Osteoblast (primary cell): ENCODE results near the gene SENP5. TPM values are rescaled to one million over a fixed set of nuclear protein-coding genes. Genes with fewer than 3 reads are reported as not detected.

ENCODE experiments used
- DNase-seq: peaks from one replicate; pipeline ENCODE4 v3.0.0; 2011; ENCODE audit warnings: low spot score, mixed read lengths; ENCODE audit not compliant: insufficient read length; ENCODE audit errors: missing footprints
- H2AFZ ChIP-seq: 2 replicates; pipeline ENCODE4 v1.6.0; 2011; ENCODE audit warnings: mild to moderate bottlenecking, low read length
- H3K27ac ChIP-seq: 2 replicates; pipeline ENCODE4 v1.5.1; 2011; ENCODE audit warnings: mild to moderate bottlenecking, low read depth, low read length, moderate library complexity
- H3K27me3 ChIP-seq: 2 replicates; pipeline ENCODE4 v1.6.0; 2012; ENCODE audit warnings: mild to moderate bottlenecking, control low read depth, inconsistent platforms, low read length, moderate library complexity; ENCODE audit not compliant: insufficient read depth
- H3K36me3 ChIP-seq: 2 replicates; pipeline ENCODE4 v1.5.1; 2011; ENCODE audit warnings: mild to moderate bottlenecking, low read length, control low read depth, moderate library complexity; ENCODE audit not compliant: insufficient read depth
- H3K4me1 ChIP-seq: 2 replicates; pipeline ENCODE4 v1.5.1; 2011; ENCODE audit warnings: mild to moderate bottlenecking, low read length, control low read depth, moderate library complexity; ENCODE audit not compliant: insufficient read depth
- H3K4me2 ChIP-seq: 2 replicates; pipeline ENCODE4 v1.6.0; 2011; ENCODE audit warnings: mild to moderate bottlenecking, low read length; ENCODE audit not compliant: insufficient read depth
- H3K4me3 ChIP-seq: fragments of 200-600 bp; sonication (generic); 3 replicates; pipeline ENCODE4 v1.5.1; 2012; ENCODE audit warnings: mild to moderate bottlenecking, low read length, inconsistent platforms; ENCODE audit not compliant: insufficient read depth
- H3K79me2 ChIP-seq: 2 replicates; pipeline ENCODE4 v1.6.0; 2012; ENCODE audit warnings: mild to moderate bottlenecking, low read length, control low read depth, inconsistent platforms; ENCODE audit not compliant: insufficient read depth
- H3K9me3 ChIP-seq: 2 replicates; pipeline ENCODE4 v1.5.1; 2011; ENCODE audit warnings: low read depth, low read length, control low read depth
- H4K20me1 ChIP-seq: 2 replicates; pipeline ENCODE4 v1.6.0; 2012; ENCODE audit warnings: mild to moderate bottlenecking, low read length, control low read depth; ENCODE audit not compliant: insufficient read depth
- CTCF ChIP-seq: IDR thresholded peaks from 2 replicates; pipeline ENCODE4 v1.5.1; 2011; ENCODE audit warnings: mild to moderate bottlenecking, low read depth, low read length, moderate library complexity; ENCODE audit errors: extremely low read depth
- total RNA-seq: library from RNA; depleted of rRNA; stranded (reverse); fragments of >200 nt; gene quantifications from 2 replicates; pipeline ENCODE4 v1.2.3, GENCODE V29; 2012

SENP5 gene
- total RNA-seq, 1 donor = 43.4 TPM

GRCh38 chr3:196971094-196971698, 103.5 kb downstream of the SENP5 start:
- Histone ChIP-seq H2AFZ (no peak overlapping the region), H3K4me3 (no peak overlapping the region), H3K4me2 (no peak overlapping the region), H3K27ac (no peak overlapping the region), H3K9me3 (no peaks in the 10 kb centered on the region), H3K36me3 (no peaks in the 10 kb centered on the region), H4K20me1 (no peaks in the 10 kb centered on the region), H3K27me3 (no peaks in the 10 kb centered on the region), H3K79me2 (no peaks in the 10 kb centered on the region), H3K4me1 (peaks cover 11% of the 10 kb centered on the region)
- DNase-seq = peak; percentile 43
- TF ChIP-seq CTCF = no peak

- Histone ChIP-seq H3K27me3 (no peaks in the 10 kb centered on the region), H3K36me3 (no peaks in the 10 kb centered on the region), H3K27ac (no peak overlapping the region), H3K79me2 (no peaks in the 10 kb centered on the region), H3K4me1 (peaks cover 12% of the 10 kb centered on the region), H4K20me1 (no peaks in the 10 kb centered on the region), H3K4me3 (no peak overlapping the region), H3K4me2 (no peak overlapping the region), H2AFZ (no peak overlapping the region), H3K9me3 (no peaks in the 10 kb centered on the region)
- TF ChIP-seq CTCF = no peak
- no peak for DNase-seq
Measured at GRCh38 chr3:196974661-196975060, 106.9 kb downstream of the SENP5 start.

GRCh38 chr3:196975349-196975748, 107.6 kb downstream of the SENP5 start:
- Histone ChIP-seq H3K27me3 (no peaks in the 10 kb centered on the region), H3K9me3 (no peaks in the 10 kb centered on the region)

GRCh38 chr3:196976941-196977340, 109.2 kb downstream of the SENP5 start:
- H3K4me3 ChIP-seq = no peak overlapping the region
- peaks cover 10% of the 10 kb centered on the region for H3K4me1 ChIP-seq
- no peak overlapping the region for H2AFZ ChIP-seq
- H3K4me2 ChIP-seq = no peak overlapping the region
- H3K79me2 ChIP-seq = no peaks in the 10 kb centered on the region
- no peak for TF ChIP-seq CTCF
- H3K27me3 ChIP-seq = no peaks in the 10 kb centered on the region
- H3K36me3 ChIP-seq = no peaks in the 10 kb centered on the region
- H3K27ac ChIP-seq = no peak overlapping the region
- no peaks in the 10 kb centered on the region for H4K20me1 ChIP-seq
- no peaks in the 10 kb centered on the region for H3K9me3 ChIP-seq
- no peak for DNase-seq

More at GRCh38 chr3:196975349-196975748, 107.6 kb downstream of the SENP5 start:
- Histone ChIP-seq H2AFZ (no peak overlapping the region), H3K27ac (no peak overlapping the region), H3K79me2 (no peaks in the 10 kb centered on the region), H4K20me1 (no peaks in the 10 kb centered on the region), H3K36me3 (no peaks in the 10 kb centered on the region), H3K4me3 (no peak overlapping the region), H3K4me2 (no peak overlapping the region), H3K4me1 (peaks cover 14% of the 10 kb centered on the region)
- no peak for TF ChIP-seq CTCF
- DNase-seq = no peak
